HepG2 (cell line): ENCODE results near the gene BATF3. TPM values are rescaled to one million over a fixed set of nuclear protein-coding genes. Genes with fewer than 3 reads are reported as not detected.

ENCODE experiments used
- ATAC-seq: fragments of 200-7000 bp; cut with Tn5 transposase; 3 replicates; pipeline ENCODE4 v1.9.1; 2020; ENCODE audit warnings: mild to moderate bottlenecking, moderate library complexity
- BruUV-seq: library from RNA; stranded (reverse); fragments of 400-500 nt; replicated peaks from 2 replicates; lab custom pipeline; 2021; lab: Mats Ljungman, UMichigan
- CTCF ChIA-PET: fragments of 300-600 bp; formaldehyde crosslinking; extraction: SDS; loops from one replicate; lab custom pipeline; 2021; ENCODE audit warnings: low total read pairs, inconsistent platforms, low intra/inter-chr PET ratio; lab: Yijun Ruan, JAX
- POLR2A ChIA-PET: fragments of 350-600 bp; sonication (Branson Sonifier 250); formaldehyde crosslinking; loops from one replicate; lab custom pipeline; 2020; ENCODE audit warnings: antibody characterized with exemption, inconsistent platforms; lab: Yijun Ruan, JAX
- DNase-seq: peaks from one replicate; pipeline ENCODE4 v3.0.0-alpha.2; 2015; ENCODE audit warnings: low spot score
- FAIRE-seq: peaks from 3 replicates; lab custom pipeline; 2011; peaks lifted over from hg19 to GRCh38; lab: Jason Lieb, UNC
- H2AFZ ChIP-seq: one replicate; pipeline ENCODE4 v1.6.1; 2011; ENCODE audit warnings: low read length, inconsistent platforms
- H3K27ac ChIP-seq: fragments of 300-600 bp; 3 replicates; pipeline ENCODE4 v1.8.0; 2011; ENCODE audit warnings: mixed run types, mild to moderate bottlenecking, mixed read lengths, low read length, inconsistent platforms; ENCODE audit not compliant: insufficient read depth; ENCODE audit errors: extremely low read length
- H3K27me3 ChIP-seq, 2 experiments: fragments of 200-600 bp in 1 of 2; 2 replicates in 1 of 2; 3 replicates in 1 of 2; pipeline versions ENCODE4 v1.6.0 to v1.8.0; 2011; ENCODE audit warnings: low read length in 2 of 2, mild to moderate bottlenecking in 2 of 2, moderate library complexity in 2 of 2, inconsistent platforms in 1 of 2; ENCODE audit not compliant: insufficient read depth in 2 of 2, control insufficient read depth in 1 of 2
- H3K36me3 ChIP-seq, 2 experiments: fragments of 200-600 bp in 1 of 2; replicated peaks in 1 of 2; 2 replicates in 1 of 2; 3 replicates in 1 of 2; pipeline versions ENCODE4 v1.5.1 to v1.8.0; 2011; ENCODE audit warnings: low read length in 2 of 2, inconsistent platforms in 1 of 2; ENCODE audit not compliant: insufficient read depth in 2 of 2, control insufficient read depth in 1 of 2
- H3K4me1 ChIP-seq: 2 replicates; pipeline ENCODE4 v1.5.1; 2012; ENCODE audit warnings: low read length, inconsistent platforms; ENCODE audit not compliant: insufficient read depth
- H3K4me2 ChIP-seq: 2 replicates; pipeline ENCODE4 v1.6.0; 2011; ENCODE audit warnings: low read depth, low read length, inconsistent platforms
- H3K4me3 ChIP-seq, 3 experiments: fragments of 200-600 bp in 1 of 3; sonication (generic), shearing (Covaris generic) in 1 of 3; replicated peaks in 1 of 3; 2 replicates each; pipeline ENCODE4 v1.5.1; 2011 to 2016; ENCODE audit warnings: low read length in 3 of 3, inconsistent platforms in 2 of 3, low read depth in 2 of 3, mild to moderate bottlenecking in 2 of 3, control low read depth in 1 of 3, mixed read lengths in 1 of 3; ENCODE audit not compliant: insufficient read depth in 1 of 3
- H3K79me2 ChIP-seq: one replicate; pipeline ENCODE4 v1.6.1; 2011; ENCODE audit warnings: low read length, inconsistent platforms; ENCODE audit not compliant: insufficient read depth
- H3K9ac ChIP-seq: 2 replicates; pipeline ENCODE4 v1.6.0; 2011; ENCODE audit warnings: mild to moderate bottlenecking, low read depth, low read length, inconsistent platforms; ENCODE audit not compliant: insufficient read depth
- H3K9me3 ChIP-seq: 2 replicates; pipeline ENCODE4 v1.5.1; 2012; ENCODE audit warnings: mild to moderate bottlenecking, low read length
- H4K20me1 ChIP-seq: 2 replicates; pipeline ENCODE4 v1.6.0; 2011; ENCODE audit warnings: inconsistent platforms, mild to moderate bottlenecking, low read length, moderate library complexity; ENCODE audit not compliant: insufficient read depth
- GPN1 ChIP-seq: sonication (generic); formaldehyde crosslinking; IDR thresholded peaks from 2 replicates; pipeline ENCODE4 v1.5.1; 2020; ENCODE audit warnings: missing genetic modification reagents, borderline replicate concordance
- JARID2 ChIP-seq: sonication (generic); formaldehyde crosslinking; IDR thresholded peaks from 2 replicates; pipeline ENCODE4 v1.8.1; 2023; ENCODE audit warnings: missing genetic modification reagents, inconsistent platforms; ENCODE audit not compliant: insufficient replicate concordance
- KDM5A ChIP-seq: fragments of 200-600 bp; sonication (generic); IDR thresholded peaks from 2 replicates; pipeline ENCODE4 v1.7.0; 2018; ENCODE audit warnings: antibody characterized with exemption, mild to moderate bottlenecking, low read length, borderline replicate concordance
- LCORL ChIP-seq, 2 experiments: fragments of 450-650 bp in 1 of 2; sonication (generic) in 1 of 2; formaldehyde crosslinking in 1 of 2; IDR thresholded peaks; 2 replicates each; pipeline versions ENCODE4 v1.5.0 to v1.6.1; 2017 to 2020; ENCODE audit warnings: antibody characterized with exemption in 1 of 2, missing genetic modification reagents in 1 of 2
- MBNL3 ChIP-seq: fragments of 250-450 bp; sonication (Bioruptor Pico); conservative IDR thresholded peaks from 2 replicates; pipeline ENCODE4 v1.8.0; 2022; ENCODE audit warnings: mild to moderate bottlenecking, inconsistent platforms
- MTA3 ChIP-seq: sonication (generic); formaldehyde crosslinking; IDR thresholded peaks from 2 replicates; pipeline ENCODE4 v1.4.0; 2020; ENCODE audit warnings: missing genetic modification reagents
- NKX3-1 ChIP-seq: sonication (generic); formaldehyde crosslinking; IDR thresholded peaks from 2 replicates; pipeline ENCODE4 v1.5.0; 2020; ENCODE audit warnings: missing genetic modification reagents
- ZNF512B ChIP-seq: sonication (generic); formaldehyde crosslinking; IDR thresholded peaks from 2 replicates; pipeline ENCODE4 v1.5.1; 2020; ENCODE audit warnings: missing genetic modification reagents, mild to moderate bottlenecking, borderline replicate concordance
- ZNF652 ChIP-seq: IDR thresholded peaks from 2 replicates; pipeline ENCODE4 v1.6.1; 2016; ENCODE audit warnings: low read depth, borderline replicate concordance
- ZSCAN9 ChIP-seq: IDR thresholded peaks from 2 replicates; pipeline ENCODE4 v1.6.1; 2016; ENCODE audit warnings: borderline replicate concordance
- WGBS: methylation state at CpG from one replicate; pipeline ENCODE4 v1.1.6; 2017; ENCODE audit warnings: low lambda C conversion rate; 5-methylcytosine and 5-hydroxymethylcytosine counted together
- in situ Hi-C: cut with HindIII; loops from 2 replicates; pipeline ENCODE4 v1.10.0; 2017; ENCODE audit warnings: low pct_unique_long_range_greater_than_20kb; ENCODE audit not compliant: extremely low pct_ligation_motif_present
- intact Hi-C: fragments of 100-400 bp; cut with micrococcal nuclease; formaldehyde crosslinking; loops from one replicate; pipeline ENCODE4 v1.10.0; 2022; ENCODE audit not compliant: unreplicated experiment
- polyA plus RNA-seq, 8 experiments: library from polyadenylated mRNA; depleted of rRNA in 3 of 8; stranded (reverse) in 7 of 8; unstranded in 1 of 8; fragments of >200 nt; fragmentation: Illumina TruSeq in 4 of 8; extraction: Trizol in 4 of 8; gene quantifications; 2 replicates each; pipeline versions ENCODE4 v1.2.1 to v1.2.3, GENCODE V29; 2011 to 2016; ENCODE audit warnings: low read depth in 4 of 8, missing spikeins in 1 of 8, mixed read lengths in 1 of 8; ENCODE audit not compliant: insufficient read depth in 1 of 8
- total RNA-seq, 5 experiments: library from RNA; depleted of rRNA; stranded (reverse); fragments of >200 nt; fragmentation: Illumina TruSeq; extraction: Trizol; gene quantifications; 2 replicates each; pipeline ENCODE4 v1.2.3, GENCODE V29; 2016; ENCODE audit warnings: low read depth in 1 of 5

BATF3 gene
- total and polyA plus RNA-seq, 2 of the 13 experiments (the other 11 are each of a cell fraction or from before 2014, with no cell fraction given) = 0.13 TPM; not detected in 1

GRCh38 chr1:212737559-212737958 lies 37.9 kb upstream of the BATF3 start:
- Histone ChIP-seq H3K4me1 (no peaks in the 10 kb centered on the region), H3K4me2 (no peak overlapping the region), H3K79me2 (peaks cover 4% of the 10 kb centered on the region), H2AFZ (no peak overlapping the region), H3K27me3 (no peaks in the 10 kb centered on the region), H3K9ac (no peak overlapping the region), H3K4me3 (no peak overlapping the region), H3K27ac (no peak overlapping the region), H4K20me1 (no peaks in the 10 kb centered on the region), H3K9me3 (no peaks in the 10 kb centered on the region), H3K36me3 (peaks cover 4 to 25% of the 10 kb centered on the region in 2 experiments; a peak in 2 of 5 replicates)
- ChIA-PET POLR2A (no interaction called here), CTCF (no interaction called here)
- no TSS peak for BruUV-seq
- in situ Hi-C loops (no loop called here), intact Hi-C loops (no loop called here)
- no peak for DNase-seq
- no peak for ATAC-seq
- TF ChIP-seq JARID2 (CRISPR knock-in tag) (no peak), MBNL3 (CRISPR knock-in tag) (no peak), MTA3 (CRISPR knock-in tag) (no peak), NKX3-1 (no peak), LCORL (IDR thresholded peaks at IDR 0.05) (peak; percentile 75; the same call in 1 of the 2 replicates), LCORL (CRISPR knock-in tag; IDR thresholded peaks at IDR 0.05) (no peak), ZSCAN9 (CRISPR knock-in tag) (no peak)
- FAIRE-seq = no peak

GRCh38 chr1:212733109-212733508 lies 33.5 kb upstream of the BATF3 start:
- ChIA-PET POLR2A (no interaction called here), CTCF (no interaction called here)
- intact Hi-C loops = no loop called here
- Histone ChIP-seq H3K4me3 (no peak overlapping the region), H3K4me1 (peaks cover 24% of the 10 kb centered on the region), H3K27ac (no peak overlapping the region), H3K9ac (no peak overlapping the region), H4K20me1 (no peaks in the 10 kb centered on the region), H3K79me2 (no peaks in the 10 kb centered on the region), H3K27me3 (no peaks in the 10 kb centered on the region), H3K4me2 (no peak overlapping the region), H2AFZ (no peak overlapping the region), H3K9me3 (no peaks in the 10 kb centered on the region), H3K36me3 (peaks cover 2 to 14% of the 10 kb centered on the region in 2 experiments; a peak in 3 of 5 replicates)
- no peak for FAIRE-seq
- no peak for DNase-seq
- TF ChIP-seq GPN1 (CRISPR knock-in tag) (no peak), KDM5A (no peak), ZNF652 (CRISPR knock-in tag) (no peak), ZNF512B (CRISPR knock-in tag) (no peak)
- in situ Hi-C loops = no loop called here
- no peak for ATAC-seq
- 99% methylated on average over 8 of the region's 8 CpGs for WGBS
- BruUV-seq = no TSS peak
